GM18502 (cell line): ENCODE data around the gene REPIN1.

ENCODE experiments used
- ATAC-seq: cut with Tn5 transposase; IDR thresholded peaks from one replicate; pipeline ENCODE4 v1.9.1; 2021; ENCODE audit warnings: mild to moderate bottlenecking; ENCODE audit not compliant: unreplicated experiment, poor library complexity

Gene REPIN1

GRCh38 chr7:150404805-150405583, 36.4 kb downstream of the REPIN1 start:
- ATAC-seq = peak; percentile 51

GRCh38 chr7:150405584-150406311, 37.1 kb downstream of the REPIN1 start:
- no peak for ATAC-seq

GRCh38 chr7:150406312-150406566, 37.6 kb downstream of the REPIN1 start:
- no peak for ATAC-seq

GRCh38 chr7:150406567-150407421, 38.2 kb downstream of the REPIN1 start:
- ATAC-seq = peak; percentile 61

GRCh38 chr7:150407588-150408392, 39.2 kb downstream of the REPIN1 start:
- no peak for ATAC-seq

- no peak for ATAC-seq
These were observed 40.0 kb downstream of the REPIN1 start for GRCh38 chr7:150408393-150409299.

GRCh38 chr7:150409300-150410030, 40.8 kb downstream of the REPIN1 start:
- no peak for ATAC-seq

GRCh38 chr7:150410131-150410530, 41.5 kb downstream of the REPIN1 start:
- ATAC-seq = no peak

GRCh38 chr7:150410680-150411346, 42.2 kb downstream of the REPIN1 start:
- no peak for ATAC-seq

- ATAC-seq = no peak
These were observed 43.0 kb downstream of the REPIN1 start for GRCh38 chr7:150411606-150412005.

- ATAC-seq = no peak
These were observed 43.4 kb downstream of the REPIN1 start for GRCh38 chr7:150412016-150412415.

- ATAC-seq = no peak
These were observed 44.2 kb downstream of the REPIN1 start for GRCh38 chr7:150412518-150413488.

- no peak for ATAC-seq
These were observed 45.0 kb downstream of the REPIN1 start for GRCh38 chr7:150413640-150414081.

- no peak for ATAC-seq
These were observed 46.8 kb downstream of the REPIN1 start for GRCh38 chr7:150415161-150416153.

- no peak for ATAC-seq
These were observed 48.6 kb downstream of the REPIN1 start for GRCh38 chr7:150417239-150417638.

- no peak for ATAC-seq
These were observed 49.2 kb downstream of the REPIN1 start for GRCh38 chr7:150417863-150418262.
